Measurements from ENCODE around the gene PPARA.

The PPARA gene

DNA sequence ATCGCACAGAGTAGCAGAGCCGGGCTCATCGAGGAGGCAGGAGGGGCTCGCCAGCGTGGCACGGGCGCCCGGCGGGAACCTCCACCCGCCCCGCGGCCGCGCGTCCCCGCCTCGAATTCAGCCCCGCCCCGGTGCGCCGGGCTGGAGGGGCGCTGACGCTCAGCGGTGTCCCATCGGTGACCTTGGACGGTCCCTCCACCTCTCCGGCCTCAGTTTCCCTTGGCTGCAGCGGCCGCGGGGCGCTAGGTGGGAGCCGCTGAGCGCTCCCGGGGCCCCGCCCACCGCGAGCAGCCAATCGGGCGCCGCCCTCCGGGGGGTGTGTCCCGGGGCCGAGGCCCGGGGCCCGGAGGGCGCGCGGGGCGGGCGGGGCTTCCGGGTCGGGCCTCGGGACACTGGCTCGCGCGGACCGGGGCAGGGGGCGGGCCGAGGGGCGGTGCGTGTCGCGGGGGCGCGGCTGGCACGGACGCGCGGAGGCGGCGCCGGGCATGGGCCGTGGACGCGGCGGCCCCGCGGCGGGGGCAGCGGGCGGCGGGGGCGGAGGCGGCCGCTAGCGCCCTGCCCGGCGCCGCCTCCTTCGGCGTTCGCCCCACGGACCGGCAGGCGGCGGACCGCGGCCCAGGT, at the start of gene PPARA:
Gene PPARA (plus strand): TSS at position 493 of the 621 bp plus-strand sequence. CDS start 47,858 bp downstream, outside the sequence.
- peak; percentile 64 to 97 (median 91) for DNase-seq
- intact Hi-C loops (cut with DNase I), result no loop called here

DNA sequence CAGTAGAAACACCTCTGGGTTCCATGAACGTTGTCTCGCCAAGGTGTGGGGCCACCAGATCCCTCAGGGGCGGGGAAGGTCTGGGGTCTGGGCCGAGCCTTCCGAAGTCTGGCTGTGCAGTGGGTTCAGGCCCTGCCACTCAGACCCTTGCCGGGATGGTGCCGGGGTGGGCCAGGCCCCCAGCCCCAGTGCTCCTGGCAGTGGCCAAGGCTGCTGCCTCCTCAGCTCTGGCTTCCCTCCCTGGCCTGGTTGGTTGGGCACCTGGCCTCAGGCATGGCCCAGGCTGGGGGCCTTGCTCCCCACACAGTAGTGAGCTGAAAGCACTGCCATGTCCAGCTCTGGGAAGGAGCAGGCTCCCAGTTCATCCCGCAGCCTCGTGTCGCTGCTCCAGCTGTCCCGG, 48.2 kb upstream of the PPARA start:
- intact Hi-C loops (cut with DNase I), result no loop called here
- DNase-seq, result no peak

DNA sequence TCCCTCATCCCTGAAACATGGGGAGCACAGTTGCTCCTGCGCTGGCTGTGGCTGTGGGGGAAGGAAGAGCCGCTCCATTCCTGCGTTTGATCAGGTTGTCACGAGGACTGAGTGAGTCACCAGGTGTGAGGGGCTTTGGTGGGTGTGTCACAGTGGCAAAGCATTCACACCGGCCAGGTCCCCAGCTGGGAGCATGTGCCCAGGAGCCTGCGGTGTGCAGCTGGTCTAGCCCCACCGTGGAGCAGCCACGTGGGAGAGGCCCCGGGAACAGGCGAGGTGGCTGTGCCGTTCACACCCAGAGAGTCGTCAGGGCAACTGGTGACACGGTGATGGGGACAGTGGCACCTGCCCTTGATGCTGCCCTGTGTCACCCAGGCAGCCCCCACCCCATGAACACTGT, 47.6 kb upstream of the PPARA start:
- DNase-seq, result peak in 13 of 42 donors; percentile 27 to 73 (median 58)
- intact Hi-C loops (cut with DNase I), result no loop called here

DNA sequence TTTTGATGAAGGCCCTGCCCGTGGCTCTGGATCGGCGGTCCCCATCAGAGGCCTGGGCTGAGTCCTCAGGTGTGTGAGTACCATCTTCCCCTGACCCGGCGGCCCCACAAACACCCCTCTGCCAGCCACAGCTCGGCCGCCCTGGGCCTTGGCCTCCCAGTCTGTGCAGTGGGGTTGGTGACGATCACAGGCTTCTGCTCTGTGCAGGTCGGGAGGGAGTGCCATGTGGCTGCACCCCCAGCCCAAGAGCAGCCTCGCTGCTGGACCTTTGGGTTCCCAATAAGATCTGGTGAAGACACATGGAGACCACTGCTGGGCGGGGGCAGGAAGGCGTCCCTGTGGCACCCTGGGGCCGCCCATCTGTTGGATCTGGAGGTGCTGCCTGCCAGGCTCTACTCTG, 47.1 kb upstream of the PPARA start:
- intact Hi-C loops (cut with DNase I), result no loop called here
- peak in 1 of 42 donors; percentile 28 for DNase-seq

DNA sequence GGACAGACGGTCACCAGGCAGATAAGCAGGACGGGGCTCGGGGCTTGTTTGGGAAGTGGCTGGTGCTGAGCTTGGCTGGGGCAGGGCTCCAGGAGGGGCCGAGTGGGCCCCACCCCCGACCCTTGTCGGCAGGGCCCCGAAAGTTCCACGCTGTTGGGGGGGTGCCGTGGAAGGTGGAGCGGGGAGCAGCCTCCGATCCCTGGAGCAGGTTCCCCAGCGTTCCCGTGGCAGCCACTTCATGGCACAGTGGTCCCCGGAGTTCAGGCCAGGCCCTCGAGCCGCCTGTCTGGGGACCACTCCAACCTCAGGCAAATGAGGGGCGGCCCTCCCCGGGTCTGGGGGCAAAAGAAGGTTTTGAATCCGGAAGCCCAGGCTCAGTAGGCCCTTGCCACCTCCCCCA, 46.7 kb upstream of the PPARA start:
- DNase-seq, result no peak
- intact Hi-C loops (cut with DNase I), result no loop called here

GRCh38 chr22:46104170-46104880, 46.0 kb upstream of the PPARA start:
- intact Hi-C loops (cut with DNase I), result no loop called here
- DNase-seq, result peak in 41 of 42 donors; percentile 45 to 93 (median 76)

GRCh38 chr22:46104881-46105493, 45.3 kb upstream of the PPARA start:
- intact Hi-C loops (cut with DNase I), result no loop called here
- peak in 1 of 42 donors; percentile 12 for DNase-seq

- DNase-seq, result peak in 3 of 42 donors; percentile 30 to 57 (median 39)
- intact Hi-C loops (cut with DNase I), result no loop called here
Measured at GRCh38 chr22:46105494-46106278, 44.6 kb upstream of the PPARA start.

GRCh38 chr22:46106279-46107022, 43.9 kb upstream of the PPARA start:
- peak in 3 of 42 donors; percentile 20 to 58 (median 47) for DNase-seq
- intact Hi-C loops (cut with DNase I), result no loop called here

DNA sequence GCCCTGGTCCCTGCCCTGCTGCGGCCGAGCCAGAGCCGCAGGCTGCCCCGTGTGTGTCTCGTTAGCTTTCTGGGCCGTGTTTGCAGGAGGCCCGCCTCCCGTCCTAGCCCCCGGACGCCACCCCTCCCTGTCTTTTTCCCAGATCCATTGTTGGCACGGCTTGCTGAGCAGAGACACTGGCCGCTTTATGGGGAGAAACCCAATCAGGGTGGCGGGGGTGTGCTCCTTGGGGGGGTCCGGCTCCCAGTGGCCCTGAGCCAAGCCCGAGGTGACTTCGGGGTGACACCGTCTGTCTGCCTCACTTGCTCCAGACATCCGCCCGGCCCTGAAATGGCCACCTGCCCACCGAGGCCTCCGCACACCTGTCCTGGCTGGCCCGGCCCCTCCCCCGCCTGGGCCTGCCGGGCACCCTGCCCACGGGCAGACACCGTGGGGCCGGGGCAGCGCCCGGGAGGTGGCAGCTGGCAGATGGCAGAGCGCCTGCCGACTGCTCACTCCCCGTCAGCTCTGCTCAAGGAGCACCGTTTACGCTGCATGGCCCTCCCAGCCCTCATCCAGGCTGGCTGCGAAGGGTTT, 43.1 kb upstream of the PPARA start:
- intact Hi-C loops (cut with DNase I), result no loop called here
- peak; percentile 77 to 95 (median 88) for DNase-seq

DNA sequence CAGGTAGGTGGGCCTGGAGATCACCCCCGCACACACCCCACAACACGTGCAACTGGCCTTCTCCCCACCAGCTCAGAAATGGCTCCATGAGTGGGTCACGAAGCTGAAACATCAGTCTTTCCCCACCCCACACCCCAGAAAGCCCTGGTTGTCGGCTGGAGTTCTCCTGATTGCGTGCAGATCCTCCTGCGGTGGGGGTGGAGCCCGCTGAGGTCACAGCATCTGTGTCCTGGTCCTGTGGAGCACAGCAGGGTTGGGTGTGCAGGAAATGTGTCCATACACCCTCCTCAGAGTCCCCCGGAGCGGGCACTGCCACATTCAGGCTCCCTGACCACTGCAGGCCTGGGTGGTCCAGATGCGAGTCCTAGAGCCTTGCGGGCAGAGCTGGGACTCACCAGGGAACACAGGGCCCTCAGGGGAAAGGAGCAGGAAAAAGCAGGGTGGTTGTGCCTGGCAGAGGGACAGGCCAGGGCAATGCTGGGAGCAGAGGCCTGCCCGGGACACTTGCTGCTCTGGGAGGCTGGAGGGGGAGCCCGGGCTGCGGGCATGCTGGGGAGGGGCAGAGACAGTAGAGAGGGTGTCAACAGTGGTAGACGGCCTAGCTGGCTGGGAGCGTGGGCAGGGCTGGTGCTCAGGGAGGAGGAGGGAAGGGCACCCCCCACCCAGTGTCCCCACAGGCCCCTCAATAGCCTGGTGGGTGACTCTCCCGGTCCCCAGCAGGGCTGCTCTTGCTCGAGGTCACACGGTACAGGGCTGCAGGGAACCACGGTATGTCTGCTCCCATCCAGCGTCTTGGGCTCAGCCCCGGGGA, 42.4 kb upstream of the PPARA start:
- peak in 26 of 42 donors; percentile 42 to 85 (median 66) for DNase-seq
- intact Hi-C loops (cut with DNase I), result no loop called here

- DNase-seq, result peak in 3 of 42 donors; percentile 19 to 56 (median 25)
- intact Hi-C loops (cut with DNase I), result no loop called here
Measured at GRCh38 chr22:46108564-46109473, 41.5 kb upstream of the PPARA start.

- intact Hi-C loops (cut with DNase I), result no loop called here
- DNase-seq, result no peak
Measured at GRCh38 chr22:46109474-46110003, 40.8 kb upstream of the PPARA start.

- intact Hi-C loops (cut with DNase I), result no loop called here
- DNase-seq, result peak in 2 of 42 donors; percentile 28 to 44
Measured at GRCh38 chr22:46110215-46110614, 40.1 kb upstream of the PPARA start.

DNA sequence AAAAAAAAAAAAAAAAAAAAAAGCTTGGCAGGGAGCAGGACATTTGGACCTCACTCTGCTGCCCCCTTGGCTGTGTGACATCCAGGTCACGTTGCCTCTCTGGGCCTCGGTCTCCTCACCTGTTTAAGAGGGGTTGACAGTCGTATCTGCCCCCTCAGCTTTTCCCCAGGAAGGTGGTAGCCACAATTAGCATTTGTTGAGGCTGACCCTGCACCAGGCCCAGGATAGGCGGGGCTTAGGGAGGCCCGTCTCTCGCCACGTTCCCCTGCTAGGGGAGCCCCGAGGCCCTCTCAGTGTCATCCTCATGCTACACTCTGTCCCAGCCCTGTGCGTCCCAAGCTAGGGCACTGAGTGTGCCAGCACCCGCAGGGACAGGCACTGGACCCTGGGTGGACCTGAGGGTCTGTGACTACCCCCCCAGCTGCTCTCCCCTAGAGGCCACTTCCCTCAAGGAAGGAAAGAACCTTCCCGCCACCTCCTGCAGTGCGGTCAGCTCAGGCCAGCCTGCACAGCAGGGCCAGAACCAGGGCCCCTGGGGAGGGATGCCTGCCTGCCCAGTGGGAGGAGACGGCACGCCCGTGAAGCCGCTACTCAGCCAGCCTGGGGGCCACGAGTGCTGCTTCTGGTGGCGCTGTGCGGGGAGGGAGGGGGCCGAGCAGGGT, 38.5 kb upstream of the PPARA start:
- intact Hi-C loops (cut with DNase I), result no loop called here
- peak in 3 of 42 donors; percentile 34 to 69 (median 48) for DNase-seq

DNA sequence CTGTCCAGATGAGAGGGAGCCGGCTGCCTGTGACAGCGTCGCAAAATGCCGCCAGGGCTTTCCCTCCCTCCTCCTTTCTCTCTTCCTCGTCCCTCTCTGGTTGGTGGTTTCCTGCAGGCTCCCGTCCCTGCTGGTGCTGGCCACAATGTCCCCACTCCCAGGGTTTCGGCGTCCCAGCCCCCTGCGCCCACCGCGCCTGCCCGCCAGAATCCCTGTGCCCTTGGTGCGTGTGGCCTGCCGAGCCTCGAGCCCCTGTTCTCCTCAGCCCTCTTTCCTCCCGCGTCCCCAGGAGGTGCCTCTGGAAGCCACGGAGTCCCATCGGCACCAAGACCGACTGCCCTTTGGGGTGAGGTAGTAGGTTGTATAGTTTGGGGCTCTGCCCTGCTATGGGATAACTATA, 37.9 kb upstream of the PPARA start:
- no peak for DNase-seq
- intact Hi-C loops (cut with DNase I), result no loop called here

Measured in head of caudate nucleus (tissue), 42 donors.